Measurements from ENCODE around the gene RAB12. TPM values are rescaled to one million over a fixed set of nuclear protein-coding genes. Genes with fewer than 3 reads are reported as not detected.

The RAB12 gene
- total and polyA plus RNA-seq, 2 of the 8 experiments (the other 6 are each of a cell fraction or from before 2014, with no cell fraction given): 19.7 to 45.9 TPM

DNA sequence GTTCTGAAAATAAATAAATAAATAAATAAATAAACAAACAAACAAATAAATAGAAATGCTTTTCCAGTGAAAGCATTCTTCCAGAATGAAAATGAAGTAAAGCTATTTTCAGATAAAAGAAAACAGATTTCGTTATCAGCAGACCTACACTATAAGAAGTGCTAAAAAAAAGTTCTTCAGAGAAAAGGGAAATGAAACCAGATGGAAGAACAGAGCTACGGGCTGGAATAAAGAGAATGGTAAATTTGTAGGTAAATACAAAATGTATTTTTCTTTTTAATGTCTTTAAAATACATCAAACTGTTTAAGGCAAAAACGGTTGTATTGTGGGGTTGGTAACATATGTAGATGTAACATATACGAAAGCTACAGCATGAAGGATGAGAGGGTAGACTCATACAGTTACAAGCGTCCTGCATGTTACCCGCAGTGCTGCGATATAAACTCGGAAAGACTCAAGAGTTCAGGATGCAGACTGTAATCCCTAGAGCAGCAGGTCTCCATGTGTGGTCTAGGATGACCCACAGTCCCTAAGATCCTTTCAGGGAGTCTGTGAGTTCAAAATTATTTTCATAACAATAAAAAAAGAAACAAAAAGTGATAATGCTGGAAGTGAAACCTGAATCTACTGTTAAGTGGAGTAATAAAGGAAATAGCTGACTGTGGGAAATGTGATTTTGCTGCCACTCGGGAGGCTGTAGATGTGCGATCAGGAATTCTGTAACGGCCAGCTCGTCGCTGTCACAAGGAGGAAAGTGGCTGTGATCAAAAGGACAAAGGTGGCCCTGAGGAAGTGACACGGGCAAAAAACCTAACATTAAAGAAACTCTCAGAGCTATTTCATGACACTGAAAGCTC is 5.3 kb upstream of the RAB12 start:
- Histone ChIP-seq H2BK120ac (replicated peaks; ENCODE audit: low read depth, low read length) (no peak overlapping the region), H3K9me3 (ENCODE audit: insufficient read depth in 2 of 2, low read depth in 1 of 2, low read length in 1 of 2) (no peaks in the 10 kb centered on the region), H3K18ac (ENCODE audit: extremely low read depth, low read length) (no peak overlapping the region), H3K23me2 (ENCODE audit: low read depth, low read length) (peaks cover 3% of the 10 kb centered on the region; the same call in 1 of the 2 replicates), H4K5ac (ENCODE audit: insufficient read length, low read depth, low read length) (no peak overlapping the region), H3K27me3 (replicated peaks in 1 of 4; ENCODE audit: control insufficient read depth in 3 of 4, extremely low read depth in 1 of 4, insufficient read depth in 3 of 4, low read length in 3 of 4) (peaks cover 0 to 9% (median 5%) of the 10 kb centered on the region in 4 experiments; a peak in 2 of 7 replicates), H3K4me2 (ENCODE audit: insufficient read depth in 1 of 2, low read depth in 2 of 2, low read length in 2 of 2) (no peak overlapping the region), H3K56ac (replicated peaks; ENCODE audit: insufficient read length, low read depth, low read length) (no peak overlapping the region), H3K14ac (ENCODE audit: insufficient read length) (no peak overlapping the region), H2BK15ac (ENCODE audit: low read length) (no peak overlapping the region), H2BK12ac (ENCODE audit: low read depth, low read length) (no peak overlapping the region), H3K4me3 (ENCODE audit: extremely low read depth in 1 of 4, insufficient read depth in 2 of 4, low read depth in 3 of 4, low read length in 4 of 4) (no peak overlapping the region), H3K79me1 (ENCODE audit: low read depth, low read length) (no peaks in the 10 kb centered on the region), H4K20me1 (replicated peaks in 1 of 2; ENCODE audit: control insufficient read depth in 1 of 2, insufficient read depth in 2 of 2, low read length in 2 of 2) (no peaks in the 10 kb centered on the region), H2BK5ac (ENCODE audit: low read depth, low read length) (no peak overlapping the region), H3K4ac (replicated peaks; ENCODE audit: insufficient read length, low read depth, low read length) (no peak overlapping the region), H3K27ac (ENCODE audit: low read depth, low read length) (no peak overlapping the region), H4K91ac (replicated peaks; ENCODE audit: insufficient read length, low read length) (no peak overlapping the region), H2AFZ (ENCODE audit: low read length) (no peak overlapping the region), H4K8ac (ENCODE audit: extremely low read depth, insufficient read depth, low read length) (no peak overlapping the region), H2BK20ac (ENCODE audit: low read length) (no peak overlapping the region), H2AK5ac (ENCODE audit: low read depth, low read length) (no peak overlapping the region), H3K4me1 (replicated peaks in 1 of 4; ENCODE audit: control insufficient read depth in 3 of 4, insufficient read depth in 4 of 4, low read length in 3 of 4) (peaks cover 0 to 5% (median 3%) of the 10 kb centered on the region in 4 experiments; a peak in 4 of 7 replicates), H3K79me2 (ENCODE audit: control insufficient read depth in 1 of 2, insufficient read depth in 2 of 2, low read length in 2 of 2) (no peaks in the 10 kb centered on the region), H3K36me3 (ENCODE audit: control insufficient read depth in 2 of 4, insufficient read depth in 4 of 4, low read length in 3 of 4) (no peaks in the 10 kb centered on the region), H3K9ac (replicated peaks in 1 of 4; ENCODE audit: extremely low read depth in 1 of 4, low read depth in 3 of 4, low read length in 3 of 4) (no peak overlapping the region), H3K23ac (ENCODE audit: insufficient read length) (no peak overlapping the region)
- CTCF ChIA-PET (ENCODE audit: partially characterized antibody): interaction anchor here (1.5 to 2.1 kb wide), 3 partner anchors 10 to 125 kb away, joined by 3 to 5 read pairs (median 4); no protein-coding TSS in a partner anchor
- POLR2A ChIA-PET (ENCODE audit: partially characterized antibody): interaction anchor here (1.4 kb wide), 1 partner anchor 18 kb away, joined by 3 read pairs; no protein-coding TSS in a partner anchor
- WGBS, 2 experiments (ENCODE audit: extremely low coverage in 1 of 2, insufficient coverage in 1 of 2, insufficient read length in 1 of 2, insufficient replicate concordance in 2 of 2, low coverage in 1 of 2, low lambda C conversion rate in 2 of 2, missing lambda C conversion rate in 1 of 2): 82% methylated on average over 14 of the region's 14 CpGs; no CpG with 5 or more reads in 1 of the 2 experiments
- DNase-seq (ENCODE audit: low read depth in 1 of 2, low spot score in 2 of 2) (no peak), FAIRE-seq (no peak)
- TF ChIP-seq BCL11A (IDR thresholded peaks at IDR 0.05; ENCODE audit: low read depth in 2 of 2, low read length in 2 of 2) (no peak), KDM4A (IDR thresholded peaks at IDR 0.05; ENCODE audit: low read depth, low read length, severe bottlenecking) (no peak), PHF8 (conservative IDR thresholded peaks at IDR 0.05; ENCODE audit: low read depth, low read length) (no peak), FOSL1 (IDR thresholded peaks at IDR 0.05; ENCODE audit: insufficient read depth, low read depth, low read length) (no peak), CHD2 (IDR thresholded peaks at IDR 0.05; ENCODE audit: low read length) (no peak), TBP (IDR thresholded peaks at IDR 0.05; ENCODE audit: low read depth, low read length) (no peak), RAD21 (IDR thresholded peaks at IDR 0.05 in 1 of 2, conservative IDR thresholded peaks at IDR 0.05 in 1 of 2; ENCODE audit: low read depth in 2 of 2, low read length in 2 of 2) (no peak), TEAD4 (IDR thresholded peaks at IDR 0.05; ENCODE audit: low read depth, low read length) (no peak), USF2 (IDR thresholded peaks at IDR 0.05; ENCODE audit: low read length) (no peak), CBX5 (IDR thresholded peaks at IDR 0.05; ENCODE audit: low read depth, low read length) (no peak), SP4 (IDR thresholded peaks at IDR 0.05; ENCODE audit: low read length) (no peak)
